ENCODE results near the gene ARSD. TPM values are rescaled to one million over a fixed set of nuclear protein-coding genes. Genes with fewer than 3 reads are reported as not detected.
"Not testable (repeated sequence)": the region's sequence is repeated elsewhere in the genome, so short reads cannot be mapped to it uniquely, and the experiment has no call there.

The ARSD gene
- polyA plus RNA-seq, 6 donors from 2014 or later: 1.2 to 9.6 (median 5.1) TPM

DNA sequence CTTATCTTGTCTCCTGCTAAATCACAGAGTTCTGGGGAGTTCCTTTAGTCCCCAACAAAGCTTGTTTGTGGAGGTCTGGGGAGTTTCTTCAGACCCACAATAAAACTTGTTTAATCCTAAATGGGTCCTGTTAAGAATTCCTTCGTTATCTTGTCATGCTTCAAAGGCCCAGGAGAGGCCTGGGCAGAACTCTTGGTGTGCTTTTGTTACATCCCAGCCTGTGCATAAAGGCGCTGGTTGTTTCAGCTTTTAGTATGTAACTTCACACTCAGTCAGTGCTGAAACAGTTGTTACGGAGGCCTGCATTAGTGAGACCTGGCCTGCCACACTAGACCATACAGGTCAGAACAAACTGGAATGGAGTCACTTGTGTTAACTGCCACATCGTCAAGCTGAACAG, 2.9 kb downstream of the ARSD start:
- ATAC-seq (ENCODE audit: low read depth in 2 of 2); H3K9me3 Mint-ChIP-seq; H3K27me3 Mint-ChIP-seq; H3K36me3 Mint-ChIP-seq; DNase-seq: not testable (repeated sequence)
- H3K4me3 Mint-ChIP-seq: peak overlapping the region in 3 of 8 donors; percentile 63 to 79 (median 74)
- peaks cover 5 to 25% (median 9%) of the 10 kb centered on the region in 3 donors for H3K4me1 Mint-ChIP-seq
- H3K27ac Mint-ChIP-seq: peak overlapping the region in 4 of 6 donors; percentile 34 to 87 (median 46)

- ATAC-seq (ENCODE audit: low read depth in 2 of 2) (no peak), DNase-seq (no peak)
- H3K27ac Mint-ChIP-seq: no peak overlapping the region
- H3K4me3 Mint-ChIP-seq: no peak overlapping the region
- no peaks in the 10 kb centered on the region for H3K27me3 Mint-ChIP-seq
- H3K9me3 Mint-ChIP-seq: peaks cover 0 to 2% (median 0%) of the 10 kb centered on the region in 7 donors
- H3K4me1 Mint-ChIP-seq: peaks cover 4 to 18% (median 5%) of the 10 kb centered on the region in 3 donors
- H3K36me3 Mint-ChIP-seq: peaks cover 0 to 11% of the 10 kb centered on the region in 2 donors
These were observed 5.0 kb downstream of the ARSD start for GRCh38 chrX:2924151-2924550.

- no peak overlapping the region for H3K4me3 Mint-ChIP-seq
- peaks cover 0 to 3% (median 0%) of the 10 kb centered on the region in 7 donors for H3K9me3 Mint-ChIP-seq
- DNase-seq: no peak
- H3K27ac Mint-ChIP-seq: no peak overlapping the region
- H3K36me3 Mint-ChIP-seq: peaks cover 0 to 11% of the 10 kb centered on the region in 2 donors
- peaks cover 0 to 2% (median 0%) of the 10 kb centered on the region in 3 donors for H3K4me1 Mint-ChIP-seq
- ATAC-seq (ENCODE audit: low read depth in 2 of 2): no peak
- no peaks in the 10 kb centered on the region for H3K27me3 Mint-ChIP-seq
These were observed 7.4 kb downstream of the ARSD start for GRCh38 chrX:2921750-2922149.

GRCh38 chrX:2921193-2921592, 7.9 kb downstream of the ARSD start:
- H3K9me3 Mint-ChIP-seq: peaks cover 0 to 8% (median 0%) of the 10 kb centered on the region in 7 donors
- H3K36me3 Mint-ChIP-seq: peaks cover 5 to 11% of the 10 kb centered on the region in 2 donors
- H3K27ac Mint-ChIP-seq: peak overlapping the region in 1 of 6 donors; percentile 49
- DNase-seq: no peak
- no peak overlapping the region for H3K4me3 Mint-ChIP-seq
- no peak for ATAC-seq (ENCODE audit: low read depth in 2 of 2)
- no peaks in the 10 kb centered on the region for H3K27me3 Mint-ChIP-seq
- H3K4me1 Mint-ChIP-seq: no peaks in the 10 kb centered on the region

DNA sequence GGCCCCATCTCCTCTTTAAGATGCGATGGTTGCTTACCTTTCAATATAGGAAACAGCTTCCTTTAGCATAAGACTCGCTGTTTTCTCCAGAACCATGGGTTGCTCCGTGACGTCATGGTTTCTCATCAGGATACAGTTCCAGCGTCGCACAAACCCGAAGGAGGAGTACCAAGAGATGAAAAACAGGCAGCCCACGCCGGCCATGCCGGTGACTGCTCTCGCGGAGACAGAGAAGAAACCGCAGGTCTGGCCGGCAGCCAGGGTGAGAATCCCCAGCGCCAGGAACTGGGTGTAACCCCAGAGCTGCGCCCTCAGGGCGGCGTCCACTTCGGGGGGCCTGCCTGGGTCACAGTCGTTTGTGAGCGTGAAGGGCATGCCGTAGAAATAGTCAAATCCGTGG, 11.4 kb downstream of the ARSD start:
- Mint-ChIP-seq H3K27me3 (no peaks in the 10 kb centered on the region), H3K4me1 (no peaks in the 10 kb centered on the region), H3K36me3 (peaks cover 5 to 11% of the 10 kb centered on the region in 2 donors), H3K9me3 (peaks cover 0 to 11% (median 1%) of the 10 kb centered on the region in 7 donors), H3K27ac (peak overlapping the region in 1 of 6 donors; percentile 7), H3K4me3 (no peak overlapping the region)
- ATAC-seq (ENCODE audit: low read depth in 2 of 2): no peak
- no peak for DNase-seq

DNA sequence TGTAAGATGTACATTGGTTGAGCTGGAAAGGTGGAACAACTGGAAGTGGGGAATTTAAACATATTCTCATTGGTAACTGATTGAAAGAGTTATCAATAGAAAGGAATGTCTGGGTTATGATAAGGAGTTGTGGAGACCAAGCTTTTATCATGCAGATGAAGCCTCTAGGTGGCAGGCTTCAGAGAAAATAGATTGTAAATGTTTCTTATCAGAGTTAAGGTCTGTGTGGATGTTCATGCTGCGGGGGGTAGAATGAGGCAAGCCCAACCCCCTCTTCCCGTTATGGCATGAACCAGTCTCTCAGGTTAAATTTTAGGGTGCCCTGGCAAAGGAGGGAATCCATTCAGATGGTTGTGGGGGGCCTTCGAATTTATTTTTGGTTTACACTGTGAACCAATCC, 16.0 kb downstream of the ARSD start:
- ATAC-seq (ENCODE audit: low read depth in 2 of 2): no peak

DNA sequence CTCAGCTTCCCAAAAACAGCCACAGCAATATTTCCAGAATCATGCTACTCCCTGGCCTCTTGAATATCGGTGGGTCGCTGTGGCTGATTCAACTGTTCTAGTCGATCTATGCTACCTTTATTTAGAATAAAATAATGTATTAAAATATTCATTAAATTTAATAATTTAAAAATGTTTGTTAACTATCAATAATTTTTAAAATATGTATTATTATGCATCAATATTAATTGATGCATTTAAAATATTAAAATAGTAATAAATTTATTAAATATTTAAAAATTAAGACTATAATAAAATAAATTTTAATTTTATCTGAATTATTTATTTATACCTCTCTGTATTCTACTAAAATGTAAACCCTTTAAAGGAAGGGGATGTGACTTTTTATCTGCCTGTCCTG, 19.0 kb downstream of the ARSD start:
- peaks cover 0 to 7% (median 2%) of the 10 kb centered on the region in 7 donors for H3K9me3 Mint-ChIP-seq
- H3K27me3 Mint-ChIP-seq: no peaks in the 10 kb centered on the region
- DNase-seq (no peak), ATAC-seq (ENCODE audit: low read depth in 2 of 2) (no peak)
- H3K36me3 Mint-ChIP-seq: peaks cover 15 to 17% of the 10 kb centered on the region in 2 donors
- H3K27ac Mint-ChIP-seq: no peak overlapping the region
- H3K4me1 Mint-ChIP-seq: no peaks in the 10 kb centered on the region
- H3K4me3 Mint-ChIP-seq: no peak overlapping the region

More for the DNA sequence above, 16.0 kb downstream of the ARSD start:
- DNase-seq: no peak
- Mint-ChIP-seq H3K27ac (no peak overlapping the region), H3K36me3 (peaks cover 9 to 12% of the 10 kb centered on the region in 2 donors), H3K4me3 (no peak overlapping the region), H3K9me3 (peaks cover 0 to 11% (median 1%) of the 10 kb centered on the region in 7 donors), H3K27me3 (no peaks in the 10 kb centered on the region), H3K4me1 (no peaks in the 10 kb centered on the region)

DNA sequence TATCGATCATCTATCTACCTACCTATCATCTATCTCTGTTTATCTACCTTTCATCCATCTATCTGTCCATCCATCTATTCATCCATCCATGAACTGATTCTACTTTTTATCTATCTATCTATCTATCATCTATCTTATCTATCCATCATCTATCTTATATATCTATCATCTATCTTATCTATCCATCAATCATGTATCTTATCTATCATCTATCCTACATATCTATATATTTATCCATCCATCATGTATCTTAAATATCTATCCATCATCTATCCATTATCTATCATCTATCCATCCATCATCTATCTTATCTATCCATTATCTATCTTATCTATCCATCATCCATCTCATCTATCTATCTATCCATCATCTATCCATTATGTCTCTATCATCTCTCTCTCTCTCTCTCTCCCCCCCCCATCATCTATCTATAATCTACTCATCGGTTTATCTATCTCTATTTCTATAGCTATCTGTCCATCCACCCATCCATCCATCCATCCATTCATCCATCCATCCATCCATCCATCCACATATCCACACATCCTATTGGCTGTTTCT, 20.9 kb downstream of the ARSD start:
- Mint-ChIP-seq H3K4me1 (no peaks in the 10 kb centered on the region), H3K27me3 (no peaks in the 10 kb centered on the region), H3K27ac (no peak overlapping the region), H3K4me3 (no peak overlapping the region), H3K9me3 (peaks cover 0 to 21% (median 9%) of the 10 kb centered on the region in 7 donors), H3K36me3 (peaks cover 17 to 22% of the 10 kb centered on the region in 2 donors)
- no peak for ATAC-seq (ENCODE audit: low read depth in 2 of 2)
- DNase-seq: no peak

DNA sequence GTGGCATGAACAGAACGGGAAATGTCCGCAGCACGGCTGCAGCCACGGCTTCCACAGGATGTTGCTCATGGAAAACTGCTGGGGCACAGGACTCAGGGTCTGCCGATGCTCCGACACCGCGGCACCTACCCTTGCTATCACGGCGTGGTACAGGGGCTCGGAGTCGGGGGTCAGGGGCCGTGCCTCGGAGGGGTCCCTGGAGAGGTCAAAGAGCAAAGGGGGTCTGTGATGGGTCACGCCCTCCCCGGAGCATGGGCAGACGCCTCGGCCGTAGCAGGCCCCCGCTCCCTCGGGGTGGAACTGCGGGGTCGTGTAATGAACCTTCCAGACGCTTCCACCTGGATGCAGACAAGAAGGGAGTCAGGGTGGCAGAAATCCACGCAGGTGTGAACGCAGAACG, 21.8 kb downstream of the ARSD start:
- Mint-ChIP-seq H3K36me3 (peaks cover 17 to 31% of the 10 kb centered on the region in 2 donors), H3K9me3 (peaks cover 1 to 30% (median 17%) of the 10 kb centered on the region in 7 donors), H3K27ac (no peak overlapping the region), H3K27me3 (peaks cover 0 to 5% (median 0%) of the 10 kb centered on the region in 3 donors), H3K4me1 (no peaks in the 10 kb centered on the region), H3K4me3 (no peak overlapping the region)
- DNase-seq (no peak), ATAC-seq (ENCODE audit: low read depth in 2 of 2) (no peak)

DNA sequence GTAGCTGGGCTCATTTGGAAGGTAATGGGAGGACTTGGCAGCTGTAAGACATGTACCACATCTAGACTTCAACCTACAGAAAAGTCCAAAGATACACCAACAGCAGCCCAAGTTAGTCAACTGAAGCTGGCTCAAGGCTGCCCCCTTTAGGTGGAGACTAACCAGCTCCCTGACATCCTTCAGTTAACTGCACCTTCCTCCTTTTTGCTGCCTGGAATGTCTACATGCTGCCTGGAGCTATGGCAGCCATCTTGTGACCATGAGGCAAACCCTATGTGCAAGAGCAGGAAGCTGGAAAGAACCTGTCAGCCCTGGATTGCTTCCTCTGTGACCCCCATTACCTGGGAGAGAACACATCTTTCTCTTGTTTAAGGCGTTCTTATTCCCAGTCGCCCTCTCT, 25.8 kb downstream of the ARSD start:
- DNase-seq: no peak
- peaks cover 3 to 7% (median 3%) of the 10 kb centered on the region in 3 donors for H3K4me1 Mint-ChIP-seq
- ATAC-seq (ENCODE audit: low read depth in 2 of 2): no peak
- H3K4me3 Mint-ChIP-seq: no peak overlapping the region
- peaks cover 12 to 26% of the 10 kb centered on the region in 2 donors for H3K36me3 Mint-ChIP-seq
- peaks cover 1 to 37% (median 22%) of the 10 kb centered on the region in 7 donors for H3K9me3 Mint-ChIP-seq
- peaks cover 0 to 5% (median 0%) of the 10 kb centered on the region in 3 donors for H3K27me3 Mint-ChIP-seq
- H3K27ac Mint-ChIP-seq: no peak overlapping the region

DNA sequence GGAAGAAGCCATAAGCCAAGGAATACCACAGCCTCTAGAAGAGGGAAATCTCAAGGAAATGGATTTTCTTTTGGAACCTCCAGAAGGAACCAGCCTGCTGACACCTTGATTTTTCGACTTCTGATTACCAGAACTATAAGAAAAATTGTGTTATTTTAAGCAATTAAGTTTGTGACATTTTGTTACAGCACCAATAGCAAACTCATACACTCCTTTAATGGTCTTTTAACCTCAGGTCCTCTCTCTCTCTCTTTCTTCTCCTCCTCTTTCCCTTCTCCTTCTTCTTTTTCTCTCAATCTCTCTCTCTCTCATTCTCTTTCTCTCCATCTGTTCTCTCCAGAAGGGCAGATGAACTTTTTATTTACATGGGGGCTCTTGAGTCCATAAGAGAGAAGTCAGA, 26.3 kb downstream of the ARSD start:
- Mint-ChIP-seq H3K4me3 (no peak overlapping the region), H3K36me3 (peaks cover 7 to 21% of the 10 kb centered on the region in 2 donors), H3K9me3 (peaks cover 1 to 37% (median 22%) of the 10 kb centered on the region in 7 donors), H3K27ac (no peak overlapping the region), H3K27me3 (peaks cover 0 to 5% (median 0%) of the 10 kb centered on the region in 3 donors), H3K4me1 (peaks cover 4 to 12% (median 5%) of the 10 kb centered on the region in 3 donors)
- ATAC-seq (ENCODE audit: low read depth in 2 of 2) (no peak), DNase-seq (no peak)

DNA sequence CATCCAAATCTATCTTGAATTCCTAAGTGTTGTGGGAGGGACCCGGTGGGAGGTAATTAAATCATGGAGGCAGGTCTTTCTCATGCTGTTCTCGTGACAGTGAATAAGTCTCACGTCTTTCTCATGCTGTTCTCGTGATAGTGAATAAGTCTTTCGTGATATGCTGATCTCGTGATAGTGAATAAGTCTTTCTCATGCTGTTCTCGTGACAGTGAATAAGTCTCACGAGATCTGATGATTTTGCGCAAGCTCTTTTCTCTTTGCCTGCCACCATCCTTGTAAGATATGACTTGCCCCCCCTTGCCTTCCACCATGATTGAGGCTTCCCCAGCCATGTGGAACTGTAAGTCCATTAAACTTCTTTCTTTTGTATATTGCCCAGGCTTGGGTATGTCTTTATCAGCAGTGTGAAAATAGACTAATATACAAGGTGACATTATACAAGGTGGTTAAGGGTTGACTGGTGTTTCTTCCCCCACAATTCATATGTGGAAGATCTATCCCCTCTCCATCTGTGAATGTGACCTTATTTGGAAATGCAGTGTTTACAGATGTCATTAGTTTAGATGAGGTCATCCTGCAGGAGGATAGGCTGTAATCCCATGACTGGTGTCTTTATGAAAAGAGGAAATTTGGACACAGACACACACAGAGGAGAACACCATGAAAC, 27.6 kb downstream of the ARSD start:
- no peak overlapping the region for H3K27ac Mint-ChIP-seq
- no peak overlapping the region for H3K4me3 Mint-ChIP-seq
- peaks cover 1 to 37% (median 22%) of the 10 kb centered on the region in 7 donors for H3K9me3 Mint-ChIP-seq
- no peak for ATAC-seq (ENCODE audit: low read depth in 2 of 2)
- H3K4me1 Mint-ChIP-seq: peaks cover 5 to 21% (median 8%) of the 10 kb centered on the region in 3 donors
- H3K27me3 Mint-ChIP-seq: peaks cover 0 to 5% (median 0%) of the 10 kb centered on the region in 3 donors
- no peak for DNase-seq
- peaks cover 2 to 18% of the 10 kb centered on the region in 2 donors for H3K36me3 Mint-ChIP-seq

- ATAC-seq (ENCODE audit: low read depth in 2 of 2): no peak
- Mint-ChIP-seq H3K27me3 (peaks cover 0 to 14% (median 0%) of the 10 kb centered on the region in 3 donors), H3K36me3 (peaks cover 0 to 12% of the 10 kb centered on the region in 2 donors), H3K27ac (no peak overlapping the region), H3K4me3 (peak overlapping the region in 2 of 8 donors; percentile 58 to 76), H3K4me1 (peaks cover 5 to 21% (median 8%) of the 10 kb centered on the region in 3 donors), H3K9me3 (peaks cover 1 to 24% (median 14%) of the 10 kb centered on the region in 7 donors)
- DNase-seq: no peak
These were observed 30.2 kb downstream of the ARSD start for GRCh38 chrX:2898846-2899512.

Data from naive B cell (primary cell).